ENCODE data around the gene QSOX2.
A peak's percentile ranks its signal among the peaks of the same experiment; 100 is the strongest.

QSOX2 gene

GRCh38 chr9:136203408-136204144 lies 42.0 kb downstream of the QSOX2 start:
- DNase-seq (ENCODE audit: low read depth): no peak

GRCh38 chr9:136202454-136203407 lies 42.9 kb downstream of the QSOX2 start:
- DNase-seq (ENCODE audit: low read depth): no peak

- peak; percentile 20 for DNase-seq (ENCODE audit: low read depth)
Observed at GRCh38 chr9:136201609-136202453, 43.8 kb downstream of the QSOX2 start.

GRCh38 chr9:136201174-136201573 lies 44.4 kb downstream of the QSOX2 start:
- DNase-seq (ENCODE audit: low read depth): no peak

DNA sequence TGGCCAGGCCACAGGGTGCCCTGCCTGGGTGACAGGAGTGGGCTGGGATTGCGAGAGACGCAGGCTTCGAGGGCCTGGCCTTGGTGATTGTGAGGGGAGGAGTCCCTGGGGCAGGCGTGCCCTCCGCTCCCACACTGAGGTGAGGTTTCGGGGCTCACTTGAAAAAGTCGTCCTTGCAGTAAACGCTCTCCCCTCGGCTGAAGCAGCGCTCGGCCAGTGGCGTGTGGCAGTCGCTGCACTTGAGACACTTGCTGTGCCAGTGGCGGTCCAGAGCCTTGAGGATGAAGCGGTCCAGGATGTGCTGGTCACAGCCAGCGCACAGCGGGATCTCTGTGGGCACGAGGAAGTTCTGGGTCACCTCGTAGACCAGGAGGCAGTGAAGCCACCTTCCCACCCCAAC lies 45.2 kb downstream of the QSOX2 start:
- DNase-seq (ENCODE audit: low read depth): no peak

DNA sequence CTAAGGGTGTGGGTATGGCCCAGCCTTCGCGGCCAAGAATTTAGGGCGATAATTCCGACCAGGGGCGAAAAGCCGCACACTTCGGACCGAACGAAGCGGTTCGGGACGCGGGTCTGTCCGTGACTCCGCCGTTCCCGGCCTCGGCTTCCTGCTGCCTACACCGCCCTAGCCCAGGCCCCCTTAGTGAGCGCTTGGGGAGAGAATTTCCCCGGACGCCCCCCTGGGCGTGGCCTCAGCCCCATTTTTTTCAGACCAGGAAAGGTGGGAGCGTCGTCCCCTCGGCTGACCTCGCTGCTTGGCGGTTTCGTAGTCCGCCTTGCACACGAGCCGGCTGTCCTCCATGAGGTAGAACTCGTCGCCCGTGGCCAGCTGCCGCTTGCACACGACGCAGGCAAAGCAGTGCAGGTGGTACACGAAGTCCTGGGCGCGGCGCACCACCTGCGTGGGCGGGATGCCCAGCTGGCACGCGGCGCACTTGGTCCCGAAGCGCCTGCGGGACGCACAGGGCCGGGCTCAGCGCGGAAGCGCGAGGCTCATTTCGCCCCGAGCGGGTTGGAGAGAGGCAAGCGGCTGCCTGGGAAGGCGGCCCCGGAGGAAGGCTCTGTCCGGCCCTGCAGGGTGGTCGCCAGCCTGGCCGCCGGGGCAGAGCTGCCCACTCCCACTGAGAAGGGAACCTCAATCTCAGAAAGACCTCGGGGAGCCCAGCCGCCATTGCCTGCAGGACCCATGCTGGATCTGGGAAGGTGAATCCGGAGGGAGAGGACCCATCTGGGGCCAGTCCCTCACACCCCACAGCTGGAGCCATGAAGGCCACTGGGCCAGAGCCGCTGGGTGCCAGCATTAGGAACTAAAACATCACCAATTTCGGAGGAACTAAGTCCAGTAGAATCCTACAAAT lies 46.0 kb downstream of the QSOX2 start:
- DNase-seq (ENCODE audit: low read depth): no peak

DNA sequence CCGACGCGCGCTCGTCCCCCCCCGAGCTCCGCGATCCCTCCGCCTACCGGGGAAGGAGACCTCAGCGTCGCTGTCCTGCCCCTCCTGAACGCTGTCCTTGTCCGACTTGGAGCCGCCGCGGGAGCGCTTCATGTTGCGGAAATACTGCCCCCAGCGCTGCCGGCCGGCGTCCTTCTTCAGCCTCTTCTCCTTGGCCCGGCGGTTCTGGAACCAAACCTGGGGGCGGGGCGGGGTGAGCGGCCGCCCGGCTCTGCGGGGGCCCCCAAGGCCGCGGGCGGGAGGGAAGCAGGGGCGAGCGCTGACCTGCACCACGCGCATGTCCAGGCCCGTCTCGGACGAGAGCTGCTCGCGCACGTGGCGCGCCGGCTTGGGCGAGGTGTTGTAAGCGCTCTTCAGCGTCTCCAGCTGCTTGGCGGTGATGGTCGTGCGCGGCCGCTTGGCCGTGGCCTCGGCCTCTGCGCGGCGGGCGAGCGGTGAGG lies 47.0 kb downstream of the QSOX2 start:
- no peak for DNase-seq (ENCODE audit: low read depth)

- DNase-seq (ENCODE audit: low read depth): no peak
Observed at GRCh38 chr9:136197930-136198604, 47.5 kb downstream of the QSOX2 start.

DNA sequence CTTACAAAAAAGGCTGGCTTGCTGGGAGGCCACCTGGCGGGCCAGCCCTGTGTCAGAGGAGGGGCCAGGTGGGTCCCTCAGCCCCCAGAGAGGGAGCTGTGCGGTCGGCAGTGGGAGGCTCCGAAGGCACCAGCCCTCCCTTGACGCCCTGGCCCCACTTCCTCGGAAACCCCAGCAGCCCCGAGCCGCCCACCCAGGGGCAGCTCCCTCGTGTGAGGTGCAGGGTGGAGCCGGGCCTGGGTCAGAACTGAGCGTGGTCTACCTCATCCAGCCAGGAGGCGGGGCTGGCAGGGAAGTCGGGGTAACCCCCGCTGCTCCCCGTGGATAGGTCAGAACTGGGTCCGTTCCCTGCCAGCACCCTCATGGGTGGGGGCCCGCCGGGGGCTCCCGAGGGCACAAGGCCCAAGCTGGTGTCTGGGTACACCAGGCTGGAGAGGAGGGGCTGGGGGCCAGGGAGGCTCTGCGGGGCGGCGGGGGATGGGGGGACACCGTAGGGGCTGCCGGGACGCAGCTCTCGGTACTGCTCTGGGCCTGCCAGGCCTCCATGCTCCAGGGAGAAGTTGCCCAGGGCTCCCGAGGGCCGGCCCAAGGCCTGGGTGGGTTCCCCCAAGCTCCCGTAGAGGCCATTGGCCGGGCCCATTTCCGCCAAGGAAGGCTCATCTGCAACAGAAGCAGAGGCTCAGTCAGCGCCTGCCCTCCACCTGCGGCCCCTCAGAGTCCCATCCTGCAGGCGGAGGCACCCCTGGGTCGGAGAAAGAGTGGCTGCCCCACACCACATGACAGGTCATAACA lies 48.3 kb downstream of the QSOX2 start:
- DNase-seq (ENCODE audit: low read depth): no peak

DNA sequence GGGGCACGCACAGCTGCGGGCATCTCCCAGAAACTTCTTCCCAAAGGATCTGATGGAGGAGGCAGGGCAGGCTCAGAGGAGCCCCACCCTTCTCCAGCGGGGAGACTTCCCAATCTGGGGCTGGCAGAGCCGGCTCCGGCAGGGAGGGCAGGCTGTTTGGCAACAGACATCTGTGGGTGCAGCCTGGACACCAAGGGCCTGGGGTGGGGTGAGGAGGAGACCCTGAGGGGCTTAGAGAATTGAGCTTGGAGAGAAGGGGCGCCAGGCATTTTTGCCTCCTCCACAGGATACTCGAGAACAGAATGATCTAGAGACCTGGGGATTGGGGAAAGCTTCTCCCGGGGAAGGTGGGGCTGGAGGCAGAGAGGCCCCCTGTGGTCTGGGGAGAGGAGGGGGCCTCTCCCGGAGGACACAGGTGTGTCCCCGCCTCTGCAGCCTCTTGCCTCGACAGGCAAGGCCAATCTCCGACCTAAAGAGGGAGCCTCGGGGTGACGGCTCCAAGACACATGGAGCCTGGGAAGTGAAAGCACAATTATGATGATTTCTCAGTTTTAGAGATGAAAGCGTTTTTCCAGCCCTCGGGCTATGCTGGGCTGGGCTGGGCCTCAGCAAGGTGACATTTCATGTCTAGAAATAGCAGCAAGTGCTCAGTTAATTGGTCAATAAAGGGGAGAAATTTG lies 49.1 kb downstream of the QSOX2 start:
- DNase-seq (ENCODE audit: low read depth): no peak

DNA sequence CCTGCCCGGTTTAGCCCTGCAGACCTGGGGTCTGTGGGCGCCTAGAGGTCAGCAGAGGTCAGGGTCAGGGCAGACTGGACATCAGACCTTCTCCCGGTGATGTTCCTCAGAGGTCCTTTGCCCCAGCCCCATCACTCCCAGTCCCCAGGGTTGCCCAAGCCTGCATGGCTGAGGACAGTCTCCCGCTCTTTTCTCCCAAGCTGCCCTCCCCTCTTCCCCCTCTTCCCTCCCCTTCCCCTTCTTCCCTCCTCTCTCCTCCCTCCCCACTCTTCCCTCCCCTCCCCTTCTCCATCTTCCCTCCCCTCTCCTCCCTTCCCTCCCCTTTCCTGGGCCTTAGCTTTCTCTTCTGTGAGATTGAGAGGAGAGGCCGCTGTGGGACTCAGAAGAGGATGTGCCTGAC lies 51.1 kb downstream of the QSOX2 start:
- no peak for DNase-seq (ENCODE audit: low read depth)

GRCh38 chr9:136193891-136194279 lies 51.7 kb downstream of the QSOX2 start:
- no peak for DNase-seq (ENCODE audit: low read depth)

- DNase-seq (ENCODE audit: low read depth): no peak
Observed at GRCh38 chr9:136193127-136193890, 52.3 kb downstream of the QSOX2 start.

DNA sequence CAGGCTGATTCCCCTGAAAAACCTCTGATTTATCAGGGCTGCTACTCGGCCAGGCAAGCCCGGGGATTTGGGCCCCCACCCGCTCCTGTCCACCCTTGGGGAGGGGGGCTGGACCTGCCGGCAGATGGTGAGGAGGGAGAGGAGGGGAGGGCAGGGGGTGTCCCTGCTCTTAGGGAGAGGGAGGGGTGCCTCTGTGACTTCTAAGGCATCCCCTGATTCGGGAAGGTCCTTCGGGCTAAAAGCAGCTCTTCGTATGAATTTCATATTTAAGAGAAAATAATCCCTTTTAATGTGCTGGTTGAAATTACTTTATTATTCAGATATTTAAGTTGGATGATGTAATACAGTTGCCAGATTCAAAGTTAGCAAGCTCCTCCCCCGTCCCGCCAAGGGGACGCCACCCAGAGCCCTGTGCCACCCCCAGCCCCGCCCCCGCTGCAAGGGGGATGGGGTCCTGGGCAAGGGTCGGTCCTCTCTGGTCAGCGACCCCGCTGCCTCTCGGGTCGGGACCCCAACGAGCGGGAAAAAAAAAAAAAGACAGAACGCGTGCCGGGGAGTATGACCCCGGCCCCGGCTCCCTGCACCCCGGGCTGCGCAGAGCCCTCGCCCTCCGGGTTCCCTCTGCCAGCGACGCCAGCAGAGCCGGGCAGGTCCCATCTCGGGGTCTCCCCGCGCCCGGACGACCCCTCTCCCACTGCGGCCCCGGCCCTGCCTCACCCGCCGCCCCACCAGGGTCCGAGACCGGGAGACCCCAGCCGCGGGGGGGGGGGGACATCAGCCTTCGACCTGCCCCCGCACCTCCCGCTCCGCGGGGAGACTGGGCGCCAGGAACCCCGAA lies 53.1 kb downstream of the QSOX2 start:
- no peak for DNase-seq (ENCODE audit: low read depth)

- no peak for DNase-seq (ENCODE audit: low read depth)
Observed at GRCh38 chr9:136191960-136192286, 53.7 kb downstream of the QSOX2 start.

DNA sequence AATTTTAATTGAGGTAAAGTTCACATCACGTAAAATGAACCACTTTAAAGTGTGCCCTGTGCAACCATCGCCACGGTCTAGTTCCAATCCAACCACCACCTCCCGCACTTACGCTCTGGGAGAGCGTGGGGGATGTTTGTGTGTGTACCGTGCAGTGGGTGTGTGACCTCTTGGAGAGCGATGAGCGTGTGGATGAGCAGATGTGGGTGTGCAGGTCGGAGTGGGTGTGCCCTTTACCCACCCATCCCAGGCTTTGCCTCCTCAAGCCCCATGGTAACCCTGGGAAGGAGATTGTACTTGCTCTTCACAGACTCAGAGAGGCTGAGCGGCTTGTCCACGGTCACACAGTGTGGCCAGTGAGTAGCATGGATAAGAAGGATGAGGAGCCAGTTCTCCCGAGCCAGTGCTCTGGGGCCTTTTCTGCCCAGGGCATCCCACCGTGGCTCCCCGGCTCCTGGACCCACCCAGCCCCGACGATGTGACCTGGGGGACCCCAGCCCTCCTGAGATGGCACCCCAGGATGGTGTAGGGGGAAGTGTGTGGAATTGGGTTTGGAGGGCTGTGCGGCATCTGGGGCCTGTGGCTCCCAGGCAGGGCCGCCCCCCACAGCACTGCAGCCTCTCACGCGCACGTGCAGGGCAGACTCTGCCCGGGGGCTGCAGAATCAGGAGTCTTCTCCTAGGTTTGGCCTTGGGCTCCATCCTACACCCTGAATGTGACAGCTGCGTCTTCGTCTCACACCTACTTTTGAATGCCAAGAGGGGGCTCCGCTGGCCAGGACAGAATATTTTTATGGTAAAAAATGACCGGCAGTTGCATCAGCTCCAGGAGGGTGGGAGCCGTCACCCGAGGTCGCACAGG lies 54.3 kb downstream of the QSOX2 start:
- DNase-seq (ENCODE audit: low read depth): no peak

DNA sequence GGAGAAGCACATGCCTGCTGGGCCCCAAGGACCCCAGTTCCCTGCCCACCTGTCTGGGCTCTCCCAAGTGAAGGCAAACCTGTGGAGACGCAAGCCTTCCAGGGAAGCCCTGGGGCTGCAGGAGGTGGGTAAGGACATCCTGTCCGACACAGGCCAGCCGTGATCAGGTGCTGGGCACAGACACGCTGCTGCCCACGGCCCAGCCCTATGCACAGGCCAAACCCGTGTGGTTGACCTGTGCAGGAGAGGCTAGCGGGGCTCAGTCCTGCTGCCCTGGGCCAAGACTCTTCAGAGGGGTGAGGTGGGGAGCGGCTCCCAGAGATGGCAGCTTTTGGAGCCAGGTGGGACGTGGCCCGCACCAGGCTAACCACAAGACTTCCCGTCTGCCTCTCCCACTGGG lies 55.0 kb downstream of the QSOX2 start:
- DNase-seq (ENCODE audit: low read depth): no peak

Data from EH (cell line).